Measurements from ENCODE around the gene GMPPA.

GMPPA gene

DNA sequence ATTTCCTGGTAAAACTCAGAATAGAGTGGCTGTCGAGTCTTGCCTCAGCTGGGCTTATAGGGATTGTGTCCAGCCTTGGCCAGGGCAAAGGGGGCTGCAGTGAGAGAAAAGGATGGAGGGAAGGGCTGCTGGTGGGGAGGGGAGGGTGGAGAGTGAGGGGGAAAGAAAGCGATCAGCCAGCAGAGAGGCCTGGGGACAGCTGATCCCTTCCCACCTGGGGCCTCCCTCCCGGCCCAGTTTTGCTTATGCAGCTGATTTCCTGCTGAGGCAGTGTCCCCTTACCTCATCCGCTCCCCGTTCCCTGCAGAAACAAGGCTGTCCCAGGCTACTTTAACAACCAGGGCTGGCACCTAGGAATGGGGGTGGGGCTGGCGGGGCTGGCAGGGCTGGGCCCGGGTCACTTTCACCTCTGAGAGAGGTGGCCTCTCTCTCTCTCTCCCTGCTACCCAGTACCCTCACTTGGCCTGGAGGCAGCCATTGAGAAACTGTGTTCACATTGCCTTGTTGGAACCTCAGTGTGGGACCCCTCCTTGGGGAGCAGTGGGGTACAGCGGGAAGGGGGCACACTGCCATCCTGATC is 12.2 kb upstream of the GMPPA start:
- no peak for DNase-seq

DNA sequence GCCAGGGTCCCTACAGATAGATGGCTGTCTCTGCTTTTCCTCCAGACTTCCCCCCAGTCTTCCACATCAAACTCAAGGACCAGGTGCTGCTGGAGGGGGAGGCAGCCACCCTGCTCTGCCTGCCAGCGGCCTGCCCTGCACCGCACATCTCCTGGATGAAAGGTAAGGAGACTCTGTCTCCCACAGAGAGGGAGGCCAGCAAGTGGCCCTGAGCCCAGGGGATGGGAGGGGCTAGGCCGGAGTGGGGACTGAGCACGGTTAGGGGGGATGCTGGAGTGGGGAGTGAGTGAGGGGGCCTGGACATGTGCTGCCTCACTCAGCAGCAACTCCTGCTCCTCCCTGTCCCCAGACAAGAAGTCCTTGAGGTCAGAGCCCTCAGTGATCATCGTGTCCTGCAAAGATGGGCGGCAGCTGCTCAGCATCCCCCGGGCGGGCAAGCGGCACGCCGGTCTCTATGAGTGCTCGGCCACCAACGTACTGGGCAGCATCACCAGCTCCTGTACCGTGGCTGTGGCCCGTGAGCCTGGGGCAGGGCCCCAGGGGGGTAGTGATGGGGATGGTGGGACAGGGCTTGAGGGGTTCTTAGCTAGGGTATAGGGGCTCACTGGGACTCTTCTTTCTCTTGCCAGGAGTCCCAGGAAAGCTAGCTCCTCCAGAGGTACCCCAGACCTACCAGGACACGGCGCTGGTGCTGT is 10.4 kb upstream of the GMPPA start:
- no peak for DNase-seq

DNA sequence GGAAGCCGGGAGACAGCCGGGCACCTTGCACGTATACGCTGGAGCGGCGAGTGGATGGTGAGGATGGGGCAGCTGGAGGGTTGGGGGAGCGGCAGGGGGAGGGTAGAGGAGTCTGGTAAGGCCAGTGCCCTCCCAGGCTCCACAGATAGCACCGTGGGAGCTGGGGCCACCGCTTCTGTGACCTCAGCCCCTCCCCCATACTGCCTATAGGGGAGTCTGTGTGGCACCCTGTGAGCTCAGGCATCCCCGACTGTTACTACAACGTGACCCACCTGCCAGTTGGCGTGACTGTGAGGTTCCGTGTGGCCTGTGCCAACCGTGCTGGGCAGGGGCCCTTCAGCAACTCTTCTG is 9.9 kb upstream of the GMPPA start:
- no peak for DNase-seq

DNA sequence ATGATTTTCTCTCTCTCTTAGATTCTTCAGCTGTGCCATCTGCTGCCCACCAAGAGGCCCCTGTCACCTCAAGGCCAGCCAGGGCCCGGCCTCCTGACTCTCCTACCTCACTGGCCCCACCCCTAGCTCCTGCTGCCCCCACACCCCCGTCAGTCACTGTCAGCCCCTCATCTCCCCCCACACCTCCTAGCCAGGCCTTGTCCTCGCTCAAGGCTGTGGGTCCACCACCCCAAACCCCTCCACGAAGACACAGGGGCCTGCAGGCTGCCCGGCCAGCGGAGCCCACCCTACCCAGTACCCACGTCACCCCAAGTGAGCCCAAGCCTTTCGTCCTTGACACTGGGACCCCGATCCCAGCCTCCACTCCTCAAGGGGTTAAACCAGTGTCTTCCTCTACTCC is 9.4 kb upstream of the GMPPA start:
- no peak for DNase-seq

DNA sequence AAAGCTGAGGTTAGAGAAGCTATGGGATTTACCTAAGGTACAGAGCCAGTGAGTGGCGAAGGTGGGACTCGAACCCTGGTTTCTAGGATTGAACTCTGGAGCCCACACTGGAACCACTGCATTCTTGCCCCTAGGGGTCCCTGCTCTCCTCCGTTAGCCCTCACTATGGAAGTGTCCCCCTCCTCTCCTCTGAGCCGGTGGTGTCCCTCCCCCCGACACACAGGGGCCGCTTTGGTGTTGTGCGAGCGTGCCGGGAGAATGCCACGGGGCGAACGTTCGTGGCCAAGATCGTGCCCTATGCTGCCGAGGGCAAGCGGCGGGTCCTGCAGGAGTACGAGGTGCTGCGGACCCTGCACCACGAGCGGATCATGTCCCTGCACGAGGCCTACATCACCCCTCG is 8.5 kb upstream of the GMPPA start:
- DNase-seq = no peak

DNA sequence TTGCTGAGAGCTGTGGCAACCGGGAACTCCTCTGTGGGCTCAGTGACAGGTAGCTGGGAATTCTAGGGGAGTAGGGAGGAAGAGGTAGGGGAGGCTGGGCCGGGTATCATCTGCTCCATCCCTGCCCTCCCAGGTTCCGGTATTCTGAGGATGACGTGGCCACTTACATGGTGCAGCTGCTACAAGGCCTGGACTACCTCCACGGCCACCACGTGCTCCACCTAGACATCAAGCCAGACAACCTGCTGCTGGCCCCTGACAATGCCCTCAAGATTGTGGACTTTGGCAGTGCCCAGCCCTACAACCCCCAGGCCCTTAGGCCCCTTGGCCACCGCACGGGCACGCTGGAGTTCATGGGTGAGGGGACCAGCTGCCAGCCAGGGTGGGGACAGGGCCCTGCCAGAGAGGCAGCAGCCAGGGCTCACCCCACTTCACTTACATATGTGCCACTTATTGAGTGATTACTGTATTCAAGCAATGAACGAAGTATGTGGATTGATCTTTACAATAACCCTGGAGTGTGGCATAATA is 8.0 kb upstream of the GMPPA start:
- DNase-seq = no peak

DNA sequence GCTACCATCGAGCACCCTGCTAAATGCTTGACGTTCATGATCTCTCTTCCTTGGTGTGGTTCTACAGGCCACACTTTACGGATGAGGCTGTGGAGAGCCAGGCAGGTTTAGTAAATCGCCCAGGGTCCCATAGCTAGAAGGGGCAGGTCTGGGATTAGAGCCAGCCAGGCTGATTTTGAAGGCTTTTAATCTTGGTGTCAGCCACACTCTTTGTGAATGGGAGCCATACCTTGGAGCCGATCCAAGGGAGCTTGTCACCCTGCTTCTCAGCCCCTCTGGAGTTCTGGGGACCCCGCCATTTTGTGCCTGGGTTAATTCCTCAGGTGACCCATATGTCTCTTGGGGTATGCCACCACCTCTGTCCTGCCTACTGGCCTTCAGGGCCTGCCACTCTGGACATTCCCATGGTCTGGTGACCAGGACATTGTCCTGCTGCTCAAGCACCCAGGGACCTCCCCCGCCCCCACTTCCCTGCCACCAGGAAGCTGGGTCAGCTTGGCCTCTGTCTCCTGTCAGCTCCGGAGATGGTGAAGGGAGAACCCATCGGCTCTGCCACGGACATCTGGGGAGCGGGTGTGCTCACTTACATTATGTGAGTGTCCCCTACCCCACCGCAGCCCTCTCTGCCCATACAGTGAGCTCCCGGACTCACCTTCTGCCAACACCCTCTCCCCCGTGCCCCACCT is 7.3 kb upstream of the GMPPA start:
- no peak for DNase-seq

DNA sequence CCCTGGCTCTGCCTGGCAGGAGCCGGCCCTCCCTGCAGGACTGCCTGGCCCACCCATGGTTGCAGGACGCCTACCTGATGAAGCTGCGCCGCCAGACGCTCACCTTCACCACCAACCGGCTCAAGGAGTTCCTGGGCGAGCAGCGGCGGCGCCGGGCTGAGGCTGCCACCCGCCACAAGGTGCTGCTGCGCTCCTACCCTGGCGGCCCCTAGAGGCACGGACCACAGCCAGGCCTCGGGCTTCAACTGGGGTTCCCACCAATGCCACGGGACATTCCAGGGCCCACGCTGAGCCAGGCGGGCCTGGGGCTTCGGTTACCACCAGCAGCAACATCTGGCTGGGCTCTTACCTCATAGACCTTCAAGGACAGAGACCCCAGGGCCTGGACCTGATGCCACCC is 6.1 kb upstream of the GMPPA start:
- DNase-seq = no peak

DNA sequence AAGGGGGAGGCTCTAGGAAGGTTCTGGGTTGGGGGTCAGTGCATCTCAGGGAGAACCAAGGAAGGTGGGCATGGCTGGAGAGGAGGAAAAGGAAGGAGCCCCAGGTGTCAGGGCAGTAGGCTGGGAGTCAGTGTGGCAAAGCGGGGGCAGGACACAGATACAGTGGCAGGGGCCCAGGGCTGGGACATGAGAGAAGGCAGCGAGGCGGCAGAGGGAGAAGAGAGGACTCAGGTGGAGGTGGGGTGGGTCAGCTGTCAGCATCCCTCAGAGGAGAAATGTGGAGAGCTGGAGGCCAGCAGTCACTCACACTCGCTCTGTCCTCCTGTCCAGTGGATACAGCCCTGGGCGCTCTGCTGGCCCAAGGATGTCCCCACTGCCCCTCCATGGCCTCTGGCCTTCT is 5.6 kb upstream of the GMPPA start:
- no peak for DNase-seq

DNA sequence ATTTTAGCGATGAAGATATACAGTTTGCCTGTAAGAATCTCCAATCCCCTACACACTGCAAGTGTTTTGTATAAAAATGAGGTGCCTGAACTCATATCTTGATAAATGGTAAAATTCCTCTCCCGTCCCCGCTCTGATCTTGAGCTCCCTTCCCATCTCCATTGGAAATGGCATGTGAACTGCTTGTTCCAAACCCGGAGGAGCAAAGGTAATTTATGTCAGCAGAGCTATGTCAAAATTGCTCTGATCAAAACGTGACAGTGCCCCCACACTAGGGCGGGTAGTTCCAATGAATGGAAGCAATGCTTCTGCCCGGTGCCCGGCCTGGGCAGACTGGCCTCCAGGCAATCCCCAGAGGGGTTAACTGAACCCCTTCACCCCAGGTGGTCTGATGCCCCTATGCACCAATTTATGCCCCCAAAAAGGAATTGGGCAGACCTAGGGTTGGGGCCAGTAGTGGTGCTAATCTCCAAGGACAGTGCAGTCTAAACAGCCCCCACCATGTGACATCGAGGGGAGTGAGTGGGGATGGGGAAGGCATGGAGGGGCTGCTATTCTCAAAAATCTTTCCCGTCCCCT is 3.6 kb upstream of the GMPPA start:
- DNase-seq = no peak

DNA sequence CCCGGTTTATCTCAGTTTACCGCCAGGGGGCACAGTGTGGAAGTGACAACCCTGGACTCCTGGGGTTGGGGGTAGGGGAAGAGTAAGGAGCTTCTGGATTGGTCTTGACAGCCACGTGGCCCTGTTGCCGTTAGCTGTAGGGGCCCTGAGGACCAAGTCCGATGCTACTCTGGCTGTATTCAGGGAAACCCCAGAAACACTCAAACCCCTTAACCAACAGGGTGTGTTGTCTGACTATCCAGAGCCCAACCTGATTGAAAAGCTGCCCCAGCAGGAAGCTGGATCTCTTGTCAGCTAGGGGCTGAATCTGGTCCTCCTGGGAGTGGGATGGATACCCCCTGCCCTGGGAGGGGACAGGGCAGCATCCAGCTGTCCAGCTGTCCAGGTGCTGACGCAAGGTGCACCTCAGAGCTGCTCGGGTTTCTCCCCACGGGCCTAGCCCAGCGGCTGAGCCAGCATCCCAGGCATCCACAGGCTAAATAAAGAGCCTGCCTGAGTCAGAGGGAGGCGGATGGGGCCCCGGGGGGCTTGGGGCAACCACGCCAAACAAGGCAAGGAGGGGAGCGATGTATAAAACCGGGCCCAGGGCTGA is 3.1 kb upstream of the GMPPA start:
- DNase-seq = peak; percentile 82

DNA sequence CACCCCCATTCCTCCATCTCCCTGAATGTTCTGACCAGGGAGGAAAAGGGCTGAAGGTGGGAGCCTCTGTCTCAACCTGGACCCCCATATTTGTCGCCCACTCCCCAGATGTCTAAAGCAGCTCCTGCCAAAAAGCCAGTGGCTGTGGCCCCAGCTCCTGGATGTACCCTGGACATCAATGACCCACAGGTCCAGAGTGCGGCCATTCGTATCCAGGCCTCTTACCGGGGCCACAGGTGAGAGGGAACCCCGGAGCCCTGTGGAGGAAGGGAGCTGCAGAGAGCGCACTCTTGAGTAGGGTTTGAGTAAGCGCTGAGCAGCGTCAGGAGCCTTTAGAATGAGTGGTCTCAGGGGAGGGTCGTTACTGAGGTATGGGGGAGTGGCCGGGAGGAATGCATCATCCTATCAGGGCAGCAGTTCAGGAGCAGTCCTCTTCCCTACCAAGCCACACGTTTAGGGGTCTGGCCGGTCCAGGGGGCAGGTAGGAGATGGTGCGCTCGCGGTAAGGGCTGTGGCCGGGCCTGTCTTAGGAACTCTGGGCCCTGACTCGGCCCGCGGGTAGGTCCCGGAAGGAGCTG is 2.4 kb upstream of the GMPPA start:
- no peak for DNase-seq

DNA sequence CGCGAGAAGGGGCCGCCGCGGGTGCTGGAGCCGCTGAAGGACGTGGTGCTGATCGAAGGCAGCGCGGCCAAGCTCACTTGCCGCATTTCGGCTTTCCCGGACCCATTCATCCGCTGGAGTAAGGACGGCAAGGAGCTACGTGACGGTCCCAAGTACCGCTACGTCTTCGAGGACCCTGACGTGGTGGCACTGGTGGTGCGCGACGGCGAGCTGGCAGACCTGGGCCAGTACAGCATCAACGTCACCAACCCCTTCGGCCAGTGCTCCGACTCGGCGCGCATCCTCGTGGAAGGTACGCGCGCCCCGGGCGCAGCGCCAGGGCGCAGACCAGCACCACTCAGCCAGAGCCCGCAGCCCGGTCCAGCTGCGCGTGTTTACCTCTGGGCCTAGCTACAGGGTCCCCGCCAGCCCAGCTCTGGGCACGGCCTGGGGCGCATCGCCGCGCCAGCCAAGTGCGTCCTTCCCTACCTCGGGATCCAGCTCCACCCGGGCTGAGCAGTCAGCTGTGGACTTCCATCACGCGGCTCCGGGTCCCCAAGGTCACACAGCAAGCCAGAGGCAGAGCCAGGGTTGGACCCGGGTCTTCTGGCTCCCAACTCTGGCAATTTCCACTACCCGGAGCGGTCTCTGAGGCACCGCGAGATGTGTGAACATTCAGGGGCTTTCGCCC is 1.7 kb upstream of the GMPPA start:
- no peak for DNase-seq

DNA sequence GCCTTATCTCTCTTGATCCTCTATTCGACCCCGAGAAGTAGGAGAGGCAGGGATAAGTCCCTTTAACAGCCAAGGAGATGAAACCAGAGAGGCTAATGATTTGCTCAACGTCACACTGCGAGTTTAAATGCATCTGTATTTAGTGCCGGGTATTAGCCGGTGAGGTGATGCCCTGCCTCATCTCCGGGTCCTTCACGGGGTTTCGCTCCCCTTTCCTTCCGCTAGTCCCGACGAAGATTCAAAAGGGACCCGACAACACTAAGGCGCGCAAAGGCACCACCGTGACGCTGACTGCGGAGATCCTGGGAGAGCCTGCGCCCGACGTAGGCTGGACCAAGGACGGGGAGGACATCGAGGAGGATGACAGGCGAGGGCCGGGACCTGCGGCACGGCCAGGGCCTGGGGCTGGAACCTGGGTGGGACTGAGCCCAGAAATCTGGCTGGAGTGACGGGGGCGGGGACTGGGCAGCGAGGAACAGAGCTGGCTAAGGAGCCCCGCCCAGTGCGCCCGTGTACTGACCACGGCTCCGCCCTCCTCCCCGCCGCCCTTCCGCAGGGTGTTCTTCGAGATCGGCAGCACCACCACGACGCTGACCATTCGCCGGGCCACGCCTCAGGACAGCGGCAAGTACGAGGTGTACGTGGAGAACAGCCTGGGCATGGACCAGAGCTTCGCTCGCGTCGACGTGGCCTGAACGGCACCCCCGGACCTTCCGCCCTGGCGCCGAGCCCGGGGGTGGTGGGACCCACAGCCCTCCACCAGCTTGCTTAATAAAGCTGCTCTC is 1.0 kb upstream of the GMPPA start:
- DNase-seq = peak; percentile 71

DNA sequence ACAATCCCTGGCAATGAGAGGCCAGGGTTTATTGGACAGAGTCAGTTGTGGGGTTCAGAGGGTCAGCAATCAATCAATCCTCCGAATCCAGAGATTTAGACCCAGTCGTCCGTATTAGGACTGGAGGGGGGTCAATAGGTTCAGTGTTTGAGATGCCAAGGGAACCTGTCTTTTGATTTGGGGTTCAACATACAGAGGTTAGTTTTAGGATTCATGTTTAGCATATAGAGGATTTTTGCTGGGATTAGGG is 292 bp downstream of the GMPPA start:
- DNase-seq = no peak

DNA sequence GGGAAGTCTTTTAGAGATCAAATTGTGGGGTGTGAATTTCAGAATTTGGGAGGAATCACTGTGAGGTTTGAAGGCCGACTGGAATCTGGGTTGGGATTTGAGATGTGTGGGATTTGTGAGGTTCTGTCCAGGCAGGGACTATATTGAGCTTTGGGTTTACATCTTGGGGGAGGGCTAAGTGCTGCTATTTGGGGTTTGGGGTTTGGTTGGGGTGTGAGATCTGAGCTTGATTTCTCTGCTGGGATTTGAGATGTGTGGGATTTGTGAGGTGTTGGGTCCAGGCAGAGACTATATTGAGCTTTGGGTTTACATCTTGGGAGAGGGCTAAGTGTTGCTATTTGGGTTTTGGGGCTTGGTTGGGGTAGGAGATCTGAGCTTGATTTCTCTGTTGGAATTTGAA is 864 bp downstream of the GMPPA start:
- no peak for DNase-seq

DNA sequence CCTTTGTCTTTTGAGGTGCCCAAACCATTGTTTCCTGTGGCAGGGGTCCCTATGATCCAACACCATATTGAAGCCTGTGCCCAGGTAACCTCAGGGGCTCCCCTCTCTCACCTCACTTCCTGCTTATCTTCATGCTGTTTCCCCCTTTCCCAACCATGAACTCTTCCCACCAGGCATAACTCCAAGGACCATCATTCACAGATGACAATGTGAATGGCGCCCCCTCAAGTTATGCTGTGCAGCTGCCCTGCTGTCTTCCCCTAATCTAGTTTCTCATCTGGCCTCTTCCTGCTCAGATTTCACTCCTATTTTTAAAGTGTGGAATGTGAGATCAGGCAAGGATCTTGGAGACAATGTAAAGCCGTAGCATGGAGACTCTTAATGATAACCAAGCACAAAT is 1.4 kb downstream of the GMPPA start:
- peak; percentile 67 for DNase-seq

DNA sequence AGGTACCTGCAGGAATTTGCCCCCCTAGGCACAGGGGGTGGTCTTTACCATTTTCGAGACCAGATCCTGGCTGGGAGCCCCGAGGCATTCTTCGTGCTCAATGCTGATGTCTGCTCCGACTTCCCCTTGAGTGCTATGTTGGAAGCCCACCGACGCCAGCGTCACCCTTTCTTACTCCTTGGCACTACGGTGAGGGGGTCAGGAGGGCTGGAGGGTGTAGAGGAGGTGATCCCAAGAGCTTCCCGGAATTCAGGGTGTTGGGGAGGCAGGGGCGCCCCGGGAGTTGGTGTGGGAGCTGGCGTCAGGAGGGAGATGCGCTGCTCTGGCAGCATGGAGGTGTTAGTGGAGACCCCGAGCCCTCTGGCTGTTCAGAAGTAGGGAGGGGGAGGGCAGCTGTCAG is 3.2 kb downstream of the GMPPA start:
- no peak for DNase-seq

DNA sequence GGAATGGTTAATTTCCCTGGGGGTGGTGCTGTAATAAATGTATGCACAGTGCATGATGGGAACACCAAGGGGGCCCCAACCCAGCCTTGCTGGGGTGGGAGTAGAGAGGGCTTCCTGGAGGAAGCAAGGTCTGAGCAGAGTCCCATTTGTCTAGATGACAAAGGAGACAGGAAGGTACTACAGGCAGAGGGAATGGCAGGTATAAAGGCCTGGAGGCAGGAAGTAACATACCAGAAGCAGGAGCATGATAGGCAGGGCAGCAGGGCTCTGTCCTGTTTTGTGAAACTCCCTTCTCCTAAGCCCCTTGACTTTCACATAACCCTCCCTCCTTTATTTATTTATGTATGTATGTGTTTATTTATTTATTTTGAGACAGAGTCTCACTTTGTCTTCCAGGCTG is 3.9 kb downstream of the GMPPA start:
- no peak for DNase-seq

DNA sequence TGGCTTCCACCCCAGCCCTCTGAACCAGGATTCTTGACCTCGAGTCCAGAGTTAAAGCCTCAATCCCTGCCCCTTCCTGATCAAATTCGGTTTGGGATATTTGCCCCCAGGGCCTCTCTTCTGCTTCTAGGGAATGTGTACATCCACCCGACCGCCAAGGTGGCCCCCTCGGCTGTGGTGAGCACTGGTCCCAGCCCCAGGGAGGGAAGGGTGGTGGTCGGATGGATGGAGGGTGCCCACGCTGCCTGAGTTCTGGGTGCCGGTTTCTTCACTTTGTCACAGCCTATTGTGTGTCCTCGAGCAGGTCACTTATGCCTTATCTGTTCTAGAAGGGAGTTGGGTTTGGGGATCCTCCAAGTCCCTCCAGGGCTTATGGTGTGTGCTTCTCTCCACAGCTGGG is 6.9 kb downstream of the GMPPA start:
- DNase-seq = no peak

DNA sequence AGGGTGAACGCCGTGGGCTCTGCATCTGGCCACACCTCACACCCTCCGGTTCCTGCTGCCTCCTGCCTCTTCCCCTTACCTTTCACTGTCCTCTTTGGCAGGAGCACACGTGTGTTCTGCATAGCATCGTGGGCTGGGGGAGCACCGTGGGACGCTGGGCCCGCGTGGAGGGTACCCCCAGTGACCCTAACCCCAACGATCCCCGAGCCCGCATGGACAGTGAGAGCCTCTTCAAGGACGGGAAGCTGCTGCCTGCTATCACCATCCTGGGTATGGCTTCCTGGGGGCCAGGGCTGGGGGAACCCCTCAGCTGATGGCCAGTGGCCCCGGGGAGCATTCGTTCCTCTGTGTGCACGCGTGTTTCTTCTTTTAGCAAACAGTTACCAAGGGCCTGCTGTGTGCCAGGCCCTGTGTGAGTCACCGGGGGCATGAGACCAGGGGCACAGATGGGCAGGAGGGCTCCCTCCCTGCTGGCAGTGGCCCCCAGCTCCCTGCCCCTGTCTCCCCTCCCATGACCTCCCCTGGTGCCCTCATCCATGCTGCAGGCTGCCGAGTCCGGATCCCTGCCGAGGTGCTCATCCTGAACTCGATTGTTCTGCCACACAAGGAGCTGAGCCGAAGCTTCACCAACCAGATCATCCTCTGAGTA is 7.6 kb downstream of the GMPPA start:
- DNase-seq = no peak
